Measurements from ENCODE around the gene RHBDD1.

DNA sequence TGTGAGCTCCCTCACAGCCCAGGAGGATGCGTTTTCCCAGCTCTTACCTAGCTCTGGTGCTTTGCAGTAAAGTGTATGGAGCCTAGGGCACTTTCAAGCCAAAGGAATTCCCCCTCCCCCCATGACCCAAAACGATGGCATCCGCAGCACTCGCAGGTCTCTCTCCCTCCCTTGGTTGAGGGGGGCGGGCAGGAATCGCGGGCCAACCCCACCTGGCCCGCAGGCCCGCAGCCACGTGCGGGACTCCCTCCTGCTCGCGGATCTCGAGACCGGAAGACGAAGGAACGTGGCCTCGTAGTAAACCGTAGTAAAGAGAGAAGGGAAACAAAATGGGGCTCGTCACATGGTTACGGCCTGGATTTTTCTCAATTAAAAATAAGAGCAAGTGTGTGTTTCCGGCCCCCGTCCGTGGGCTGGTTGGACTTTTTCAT is 44.8 kb upstream of the RHBDD1 start:
- TF ChIP-seq POLR2A (IDR thresholded peaks at IDR 0.05), result no peak
- TF ChIP-seq, protein P1, sequence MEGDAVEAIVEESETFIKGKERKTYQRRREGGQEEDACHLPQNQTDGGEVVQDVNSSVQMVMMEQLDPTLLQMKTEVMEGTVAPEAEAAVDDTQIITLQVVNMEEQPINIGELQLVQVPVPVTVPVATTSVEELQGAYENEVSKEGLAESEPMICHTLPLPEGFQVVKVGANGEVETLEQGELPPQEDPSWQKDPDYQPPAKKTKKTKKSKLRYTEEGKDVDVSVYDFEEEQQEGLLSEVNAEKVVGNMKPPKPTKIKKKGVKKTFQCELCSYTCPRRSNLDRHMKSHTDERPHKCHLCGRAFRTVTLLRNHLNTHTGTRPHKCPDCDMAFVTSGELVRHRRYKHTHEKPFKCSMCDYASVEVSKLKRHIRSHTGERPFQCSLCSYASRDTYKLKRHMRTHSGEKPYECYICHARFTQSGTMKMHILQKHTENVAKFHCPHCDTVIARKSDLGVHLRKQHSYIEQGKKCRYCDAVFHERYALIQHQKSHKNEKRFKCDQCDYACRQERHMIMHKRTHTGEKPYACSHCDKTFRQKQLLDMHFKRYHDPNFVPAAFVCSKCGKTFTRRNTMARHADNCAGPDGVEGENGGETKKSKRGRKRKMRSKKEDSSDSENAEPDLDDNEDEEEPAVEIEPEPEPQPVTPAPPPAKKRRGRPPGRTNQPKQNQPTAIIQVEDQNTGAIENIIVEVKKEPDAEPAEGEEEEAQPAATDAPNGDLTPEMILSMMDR (IDR thresholded peaks at IDR 0.05), result no peak
